LoVo (cell line): ENCODE results near the gene ARSG.

Experiments used
- DNase-seq: peaks from one replicate; pipeline ENCODE4 v3.0.0-alpha.2; 2016; ENCODE audit warnings: low spot score

Gene ARSG

DNA sequence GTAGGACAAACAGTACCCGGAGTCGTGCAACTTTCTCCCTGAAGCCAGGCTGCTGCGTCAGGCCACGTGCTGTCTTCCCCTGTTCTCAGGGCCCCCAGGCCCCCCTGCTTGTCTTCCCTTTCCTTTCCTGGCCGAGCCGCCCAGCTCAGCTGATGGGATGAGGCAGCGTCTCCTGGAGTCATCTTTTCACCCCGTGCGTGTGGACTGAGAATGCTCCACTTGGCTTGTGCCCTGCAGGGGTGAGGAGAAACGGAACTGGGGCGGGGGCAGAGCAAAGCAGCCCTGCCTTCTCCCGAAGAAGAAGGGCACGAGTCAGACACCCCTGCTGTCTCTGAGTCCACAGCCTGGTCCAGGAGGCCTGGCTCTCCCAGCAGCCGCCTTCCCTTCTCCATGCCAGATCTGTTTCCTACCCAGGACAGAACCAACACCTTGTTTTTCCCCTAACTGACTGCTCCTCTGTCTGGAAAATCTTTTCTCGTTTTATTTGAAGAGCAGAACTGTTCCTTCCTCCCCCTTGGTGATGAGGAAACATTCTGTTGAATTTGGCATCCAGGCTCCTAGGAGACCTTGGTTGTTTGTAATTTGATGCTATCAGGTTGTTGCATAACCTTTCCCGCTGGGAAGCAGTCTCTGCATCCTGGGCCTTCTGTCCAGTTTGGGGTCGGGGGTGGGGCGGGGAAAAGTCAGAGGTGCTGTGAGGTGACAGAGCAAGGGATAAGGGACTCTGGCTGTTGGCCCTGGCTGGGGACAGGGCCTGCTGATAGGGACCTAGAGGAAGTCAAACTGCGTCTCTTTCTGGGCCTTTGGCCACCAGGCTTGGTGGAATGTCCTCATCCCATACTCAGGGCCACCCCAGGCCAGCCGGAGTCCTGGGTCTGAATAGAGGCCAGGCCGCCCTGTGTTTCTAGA, 87.2 kb downstream of the ARSG start:
- DNase-seq, result no peak

GRCh38 chr17:68379177-68379510, 87.8 kb downstream of the ARSG start:
- DNase-seq, result no peak

- DNase-seq, result no peak
Observed at GRCh38 chr17:68379692-68380677, 88.7 kb downstream of the ARSG start.

DNA sequence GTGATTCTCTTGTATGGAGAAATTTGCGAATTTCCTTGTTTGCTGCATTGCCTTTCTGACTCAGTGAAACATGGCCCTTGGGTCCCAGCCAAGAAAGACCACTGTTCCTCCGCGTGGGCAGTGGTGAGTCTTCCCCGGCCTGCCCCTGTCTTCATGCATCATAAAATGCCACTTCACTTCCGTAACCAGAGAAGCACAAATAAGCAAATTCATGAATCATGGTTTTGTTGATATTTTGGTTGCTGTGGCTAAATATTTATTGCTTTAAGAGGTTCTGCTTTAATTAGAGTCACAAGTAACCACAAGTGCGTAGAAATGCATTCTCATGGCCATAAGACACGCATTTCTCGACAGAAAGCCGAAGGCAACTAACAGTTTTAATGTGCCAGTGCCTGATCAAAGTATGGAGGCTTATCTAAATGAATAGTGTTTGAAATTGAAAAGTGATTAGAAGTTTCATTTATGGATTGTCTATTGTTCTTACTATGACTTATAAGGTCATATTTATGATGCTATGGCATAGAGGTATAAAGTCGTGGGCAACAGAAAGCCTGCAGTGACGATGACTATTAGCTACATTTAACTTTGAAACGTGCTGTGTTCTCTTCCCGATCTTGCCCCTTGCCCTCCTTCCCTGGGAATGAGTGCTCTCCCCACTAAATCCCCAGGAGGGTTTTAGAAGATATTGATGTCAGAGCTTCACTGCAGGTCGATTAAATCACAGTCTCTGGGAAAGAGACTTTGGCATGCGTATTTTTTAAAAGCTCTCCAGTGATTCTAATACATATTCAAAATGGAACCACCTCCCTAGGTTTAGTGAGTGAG, 90.0 kb downstream of the ARSG start:
- peak; percentile 61 for DNase-seq

- no peak for DNase-seq
Observed at GRCh38 chr17:68382582-68383085, 91.3 kb downstream of the ARSG start.

GRCh38 chr17:68383120-68383442, 91.8 kb downstream of the ARSG start:
- no peak for DNase-seq

- DNase-seq, result peak; percentile 35
Observed at GRCh38 chr17:68383443-68384321, 92.4 kb downstream of the ARSG start.

- no peak for DNase-seq
Observed at GRCh38 chr17:68384471-68384870, 93.2 kb downstream of the ARSG start.

GRCh38 chr17:68384941-68385340, 93.6 kb downstream of the ARSG start:
- DNase-seq, result no peak

GRCh38 chr17:68385490-68386215, 94.4 kb downstream of the ARSG start:
- DNase-seq, result no peak

- DNase-seq, result no peak
Observed at GRCh38 chr17:68387435-68388218, 96.3 kb downstream of the ARSG start.

- no peak for DNase-seq
Observed at GRCh38 chr17:68389041-68389440, 97.7 kb downstream of the ARSG start.

DNA sequence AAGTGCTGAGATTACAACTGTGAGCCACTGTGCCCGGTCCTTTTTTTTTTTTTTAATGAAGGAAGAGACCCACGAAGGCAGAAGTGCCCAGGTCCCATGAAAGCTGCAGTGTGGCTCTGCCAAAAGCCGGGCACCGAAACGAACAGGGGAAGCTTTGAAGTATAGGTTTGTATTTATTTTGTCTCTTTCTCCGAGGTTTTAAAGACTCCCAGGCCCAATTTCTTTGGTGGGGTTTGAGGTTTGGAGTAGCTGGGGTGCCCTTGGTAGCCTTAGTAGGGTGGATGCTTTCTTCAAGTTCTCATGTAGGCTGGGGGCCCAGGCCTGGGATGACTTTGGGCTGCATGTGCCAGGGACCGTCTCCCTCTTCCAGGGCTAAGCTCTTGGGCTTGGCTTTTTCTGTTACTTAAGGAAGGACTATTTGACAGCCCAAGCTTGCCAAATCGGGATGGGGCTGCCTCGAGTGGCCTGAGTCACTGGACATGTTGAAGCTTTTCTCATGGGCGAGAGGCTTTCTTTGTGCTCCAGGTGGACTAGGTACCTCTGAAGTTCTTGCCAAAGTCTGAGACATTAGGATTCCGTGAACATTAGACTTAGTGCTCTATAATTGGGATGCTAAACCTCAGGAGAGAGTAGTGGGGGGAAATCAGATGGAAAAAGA, 99.7 kb downstream of the ARSG start:
- DNase-seq, result no peak

DNA sequence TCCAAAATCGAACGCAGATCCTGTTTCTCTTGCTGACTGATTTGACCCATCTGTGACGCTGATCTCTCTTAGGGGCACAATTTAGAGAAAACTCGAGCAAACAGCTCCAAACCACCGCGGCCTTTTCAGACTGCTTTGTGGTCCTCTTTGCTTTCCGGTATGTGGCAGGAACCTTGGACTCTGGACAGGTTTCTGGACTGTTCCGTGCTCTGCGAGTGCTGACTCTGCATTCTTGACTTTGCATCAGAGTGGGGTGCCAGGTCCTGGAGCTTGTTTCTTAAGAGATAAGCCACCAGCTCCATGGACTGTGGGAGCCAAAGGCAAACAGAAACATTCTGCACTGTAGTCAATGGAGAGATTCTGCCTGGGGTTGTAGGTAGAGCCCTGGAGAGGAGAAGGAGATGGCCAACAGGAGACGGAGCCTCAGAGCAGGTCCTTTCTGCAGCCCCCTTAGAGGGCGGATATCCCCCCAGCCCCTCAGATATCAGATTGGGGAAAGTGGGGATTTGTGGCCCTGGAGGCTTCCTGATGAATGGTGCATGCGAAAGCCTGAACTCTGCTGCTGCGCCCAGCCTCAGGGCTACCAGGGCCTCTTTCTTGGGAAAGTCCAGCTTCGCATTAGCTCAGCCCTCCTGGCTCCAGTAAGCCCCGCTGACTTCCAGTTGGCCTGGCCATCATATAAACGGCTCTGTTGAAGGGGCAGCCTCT, 100.4 kb downstream of the ARSG start:
- no peak for DNase-seq

- no peak for DNase-seq
Observed at GRCh38 chr17:68394608-68395331, 103.5 kb downstream of the ARSG start.

- no peak for DNase-seq
Observed at GRCh38 chr17:68396226-68397107, 105.2 kb downstream of the ARSG start.
